A549 (cell line): ENCODE measurements around the gene CLTCL1. TPM values are rescaled to one million over a fixed set of nuclear protein-coding genes. Genes with fewer than 3 reads are reported as not detected.
A peak's percentile ranks its signal among the peaks of the same experiment; 100 is the strongest.

ENCODE experiments used
- ATAC-seq, 2 experiments: fragments of 200-7000 bp in 1 of 2; fragments of >200 bp in 1 of 2; cut with Nextera tagmentation in 1 of 2; cut with Tn5 transposase in 1 of 2; 3 replicates each; pipeline versions ENCODE4 v1.8.0 to v1.9.1; 2018 to 2020; ENCODE audit warnings: mild to moderate bottlenecking in 1 of 2, moderate library complexity in 1 of 2
- CTCF ChIA-PET: fragments of 300-600 bp; sonication (Branson Sonifier 250); formaldehyde crosslinking; extraction: SDS; loops from one replicate; lab custom pipeline; 2021; ENCODE audit warnings: antibody characterized with exemption, inconsistent platforms; lab: Yijun Ruan, JAX
- POLR2A ChIA-PET: fragments of 350-600 bp; formaldehyde crosslinking; extraction: SDS; loops from one replicate; lab custom pipeline; 2021; ENCODE audit warnings: antibody characterized with exemption, inconsistent platforms; lab: Yijun Ruan, JAX
- DNase-seq, 2 experiments: peaks; one replicate each; pipeline versions ENCODE4 v3.0.0 to v3.0.0-alpha.2; 2011 to 2016; ENCODE audit warnings: low read depth in 1 of 2, low spot score in 1 of 2
- FAIRE-seq: peaks from 2 replicates; lab custom pipeline; 2011; peaks lifted over from hg19 to GRCh38; lab: Jason Lieb, UNC
- H3K27ac ChIP-seq, 2 experiments: fragments of >200 bp; sonication (Bioruptor Twin); formaldehyde crosslinking; 3 replicates each; pipeline ENCODE4 v1.5.1; 2016 to 2017
- H3K4me1 ChIP-seq: fragments of >200 bp; sonication (Bioruptor Twin); formaldehyde crosslinking; 3 replicates; pipeline ENCODE4 v1.6.1; 2016
- H3K4me2 ChIP-seq: fragments of >200 bp; sonication (Bioruptor Twin); formaldehyde crosslinking; 3 replicates; pipeline ENCODE4 v1.6.1; 2016
- H3K4me3 ChIP-seq: fragments of >200 bp; sonication (Bioruptor Twin); formaldehyde crosslinking; 3 replicates; pipeline ENCODE4 v1.5.1; 2016
- H3K9me3 ChIP-seq: fragments of >200 bp; sonication (Bioruptor Twin); formaldehyde crosslinking; 3 replicates; pipeline ENCODE4 v1.6.1; 2016
- EP300 ChIP-seq, 2 experiments: fragments of >200 bp; sonication (Bioruptor Twin); formaldehyde crosslinking; IDR thresholded peaks; 2 replicates in 1 of 2; 3 replicates in 1 of 2; pipeline ENCODE4 v1.6.1; 2016 to 2017
- FOSB ChIP-seq: fragments of 250-450 bp; sonication (Bioruptor Pico); IDR thresholded peaks from 2 replicates; pipeline ENCODE4 v1.5.0; 2020; ENCODE audit warnings: mild to moderate bottlenecking, moderate library complexity
- FOXS1 ChIP-seq: fragments of 250-450 bp; sonication (Bioruptor Pico); IDR thresholded peaks from 2 replicates; pipeline ENCODE4 v1.5.0; 2020; ENCODE audit warnings: mild to moderate bottlenecking, moderate library complexity
- HOXB13 ChIP-seq: fragments of 250-450 bp; sonication (Bioruptor Pico); IDR thresholded peaks from 2 replicates; pipeline ENCODE4 v1.5.0; 2020; ENCODE audit warnings: low read depth, mild to moderate bottlenecking, moderate library complexity
- HOXB5 ChIP-seq: fragments of 250-450 bp; sonication (Bioruptor Pico); IDR thresholded peaks from 2 replicates; pipeline ENCODE4 v1.5.0; 2020; ENCODE audit warnings: mild to moderate bottlenecking, moderate library complexity
- JUN ChIP-seq, 2 experiments: fragments of >200 bp; sonication (Bioruptor Twin); formaldehyde crosslinking; IDR thresholded peaks; 2 replicates in 1 of 2; 3 replicates in 1 of 2; pipeline ENCODE4 v1.6.1; 2016 to 2017
- MAZ ChIP-seq: fragments of 150-350 bp; IDR thresholded peaks from 2 replicates; pipeline ENCODE4 v1.6.1; 2014; ENCODE audit warnings: antibody characterized with exemption, low read depth, low read length, borderline replicate concordance
- MYC ChIP-seq: IDR thresholded peaks from 2 replicates; pipeline ENCODE4 v1.6.1; 2012; ENCODE audit warnings: mild to moderate bottlenecking, inconsistent platforms, low read length, improper control_type of control experiment, borderline replicate concordance
- NR3C1 ChIP-seq: fragments of >200 bp; sonication (Bioruptor Twin); formaldehyde crosslinking; IDR thresholded peaks from 3 replicates; pipeline ENCODE4 v1.6.1; 2017
- PHF8 ChIP-seq: fragments of 200-600 bp; sonication (generic); IDR thresholded peaks from 2 replicates; pipeline ENCODE4 v1.6.1; 2016; ENCODE audit warnings: low read depth, mild to moderate bottlenecking, antibody characterized with exemption, moderate library complexity, borderline replicate concordance
- POLR2A ChIP-seq: IDR thresholded peaks from 2 replicates; pipeline ENCODE4 v1.6.1; 2012; ENCODE audit warnings: mild to moderate bottlenecking, low read length
- POLR2AphosphoS2 ChIP-seq: conservative IDR thresholded peaks from 2 replicates; pipeline ENCODE4 v1.6.1; 2012; ENCODE audit warnings: low read length, improper control_type of control experiment, inconsistent platforms
- SMC3 ChIP-seq: fragments of >200 bp; sonication (Bioruptor Twin); formaldehyde crosslinking; IDR thresholded peaks from 3 replicates; pipeline ENCODE4 v1.6.1; 2018; ENCODE audit warnings: inconsistent platforms
- TP53 ChIP-seq: fragments of 250-450 bp; sonication (Bioruptor Pico); IDR thresholded peaks from 2 replicates; pipeline ENCODE4 v1.5.0; 2021; ENCODE audit warnings: mild to moderate bottlenecking, moderate library complexity
- ZC3H11A ChIP-seq: fragments of 450-650 bp; IDR thresholded peaks from 2 replicates; pipeline ENCODE4 v1.6.1; 2014; ENCODE audit warnings: antibody characterized with exemption, mild to moderate bottlenecking
- ZFP36 ChIP-seq: fragments of 450-650 bp; IDR thresholded peaks from 2 replicates; pipeline ENCODE4 v1.6.1; 2014; ENCODE audit warnings: borderline replicate concordance; ENCODE audit not compliant: partially characterized antibody
- WGBS: methylation state at CpG from one replicate; pipeline ENCODE4 v1.1.6; 2017; ENCODE audit errors: missing lambda C conversion rate; 5-methylcytosine and 5-hydroxymethylcytosine counted together
- polyA plus RNA-seq, 4 experiments: library from polyadenylated mRNA; depleted of rRNA in 3 of 4; stranded (reverse); fragments of >200 nt; fragmentation: RNase III in 1 of 4; extraction: RNeasy Plus Mini Kit Qiagen cat#74134 plus additional on column Dnase treatment in 1 of 4; gene quantifications; 2 replicates in 3 of 4; 3 replicates in 1 of 4; pipeline ENCODE4 v1.2.3, GENCODE V29; 2011 to 2017
- TF ChIP-seq, protein P1 (sequence below): fragments of 200-600 bp; sonication (generic); IDR thresholded peaks from 2 replicates; pipeline ENCODE4 v1.6.1; 2016; ENCODE audit warnings: antibody characterized with exemption, mild to moderate bottlenecking, moderate library complexity
- TF ChIP-seq, protein P2 (sequence below): IDR thresholded peaks from 2 replicates; pipeline ENCODE4 v1.6.1; 2012
- TF ChIP-seq, protein P3 (sequence below): IDR thresholded peaks from 2 replicates; pipeline ENCODE4 v1.6.1; 2012

CLTCL1 gene
- polyA plus RNA-seq, 2 of the 4 experiments (the other 2 are of a cell fraction), result 8.6 to 10.6 TPM

DNA sequence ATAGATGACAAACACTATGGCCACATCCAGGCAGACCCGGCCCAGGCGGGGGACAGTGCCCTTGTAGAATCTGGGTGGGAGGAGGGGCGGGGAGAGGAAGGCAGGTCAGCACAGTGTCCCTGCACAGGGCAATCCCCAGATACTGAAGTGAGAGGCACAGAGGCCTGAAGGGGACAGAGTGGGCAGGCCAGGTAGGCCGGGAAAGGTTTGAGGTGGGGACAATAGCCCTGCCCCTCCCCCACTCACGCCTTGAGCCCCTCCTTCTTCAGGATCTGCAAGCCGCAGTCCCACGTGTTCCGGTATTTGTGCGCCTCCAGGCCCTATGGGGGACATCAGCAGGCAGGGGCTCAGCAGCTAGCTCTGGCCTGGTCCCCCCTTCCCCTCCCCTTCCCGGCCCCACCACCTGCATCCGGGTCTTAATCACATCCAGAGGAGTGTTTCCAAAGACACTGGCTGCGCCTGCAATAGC lies 115.3 kb downstream of the CLTCL1 start (continued):
- TF ChIP-seq, protein P1, sequence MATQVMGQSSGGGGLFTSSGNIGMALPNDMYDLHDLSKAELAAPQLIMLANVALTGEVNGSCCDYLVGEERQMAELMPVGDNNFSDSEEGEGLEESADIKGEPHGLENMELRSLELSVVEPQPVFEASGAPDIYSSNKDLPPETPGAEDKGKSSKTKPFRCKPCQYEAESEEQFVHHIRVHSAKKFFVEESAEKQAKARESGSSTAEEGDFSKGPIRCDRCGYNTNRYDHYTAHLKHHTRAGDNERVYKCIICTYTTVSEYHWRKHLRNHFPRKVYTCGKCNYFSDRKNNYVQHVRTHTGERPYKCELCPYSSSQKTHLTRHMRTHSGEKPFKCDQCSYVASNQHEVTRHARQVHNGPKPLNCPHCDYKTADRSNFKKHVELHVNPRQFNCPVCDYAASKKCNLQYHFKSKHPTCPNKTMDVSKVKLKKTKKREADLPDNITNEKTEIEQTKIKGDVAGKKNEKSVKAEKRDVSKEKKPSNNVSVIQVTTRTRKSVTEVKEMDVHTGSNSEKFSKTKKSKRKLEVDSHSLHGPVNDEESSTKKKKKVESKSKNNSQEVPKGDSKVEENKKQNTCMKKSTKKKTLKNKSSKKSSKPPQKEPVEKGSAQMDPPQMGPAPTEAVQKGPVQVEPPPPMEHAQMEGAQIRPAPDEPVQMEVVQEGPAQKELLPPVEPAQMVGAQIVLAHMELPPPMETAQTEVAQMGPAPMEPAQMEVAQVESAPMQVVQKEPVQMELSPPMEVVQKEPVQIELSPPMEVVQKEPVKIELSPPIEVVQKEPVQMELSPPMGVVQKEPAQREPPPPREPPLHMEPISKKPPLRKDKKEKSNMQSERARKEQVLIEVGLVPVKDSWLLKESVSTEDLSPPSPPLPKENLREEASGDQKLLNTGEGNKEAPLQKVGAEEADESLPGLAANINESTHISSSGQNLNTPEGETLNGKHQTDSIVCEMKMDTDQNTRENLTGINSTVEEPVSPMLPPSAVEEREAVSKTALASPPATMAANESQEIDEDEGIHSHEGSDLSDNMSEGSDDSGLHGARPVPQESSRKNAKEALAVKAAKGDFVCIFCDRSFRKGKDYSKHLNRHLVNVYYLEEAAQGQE, result no peak
- no peak for TF ChIP-seq NR3C1
- TF ChIP-seq FOXS1 (CRISPR knock-in tag), result no peak

DNA sequence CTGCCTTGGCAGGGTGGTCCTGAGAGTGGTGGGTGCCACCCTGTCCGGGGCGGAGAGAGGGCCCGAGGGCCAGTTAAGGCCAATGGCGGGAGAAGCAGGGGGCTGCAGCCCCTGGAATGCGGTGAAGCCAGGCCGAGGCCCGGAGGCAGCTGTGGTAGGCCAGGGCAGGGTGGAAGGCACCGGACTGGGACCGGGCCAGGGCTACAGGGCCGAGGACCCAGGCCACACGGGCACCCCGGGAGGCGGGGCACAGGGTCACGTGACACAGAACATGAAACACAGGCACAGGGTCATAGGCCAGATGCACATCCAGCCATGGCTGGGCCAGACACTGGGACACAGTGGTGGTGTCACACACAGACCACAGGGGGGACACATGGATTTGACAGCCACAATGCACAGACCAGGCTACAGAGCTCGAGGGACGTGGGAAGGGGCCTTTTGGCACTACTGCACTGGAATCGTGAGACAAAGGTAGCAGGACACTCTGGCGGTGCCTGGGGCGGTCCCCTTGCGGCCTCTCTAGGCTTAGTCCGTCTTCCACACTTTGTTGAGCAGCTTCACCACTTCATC lies 115.8 kb downstream of the CLTCL1 start:
- FAIRE-seq, result no peak
- H3K27ac ChIP-seq, result peak overlapping the region in 1 of 2 experiments; percentile 98; a peak in 3 of 6 replicates
- POLR2A ChIA-PET, result no interaction called here

DNA sequence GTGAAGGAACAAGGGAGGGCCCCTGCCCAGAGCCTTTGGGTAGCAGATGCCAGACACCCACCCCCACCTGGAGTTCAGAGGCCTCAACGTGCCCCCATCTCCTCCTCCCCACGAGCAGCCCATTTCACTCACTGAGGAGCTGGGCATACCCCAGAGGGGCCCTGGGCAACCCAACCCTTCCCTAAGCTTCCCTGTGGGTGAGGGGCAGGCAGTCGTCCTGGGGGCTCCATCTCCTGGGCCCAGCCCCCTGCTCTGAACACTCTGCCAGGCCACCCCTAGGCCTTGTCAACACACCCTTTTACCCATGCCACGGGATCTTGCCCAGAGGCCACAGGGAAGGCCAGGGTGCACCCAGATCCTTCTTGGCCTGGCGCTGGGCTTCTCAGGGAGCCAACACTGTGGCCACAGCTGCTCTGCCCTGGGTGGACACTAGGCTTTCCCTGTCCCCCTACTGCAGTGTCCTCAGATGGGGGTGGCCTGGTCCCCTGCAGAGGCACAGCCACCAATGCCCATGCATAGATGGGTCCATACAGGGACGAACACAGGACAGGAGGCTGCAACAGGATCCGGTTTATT lies 116.4 kb downstream of the CLTCL1 start:
- Histone ChIP-seq H3K4me2 (peak overlapping the region; percentile 92; the same call in 2 of the 3 replicates), H3K4me3 (no peak overlapping the region), H3K27ac (peak overlapping the region in 1 of 2 experiments; percentile 73; a peak in 4 of 6 replicates), H3K9me3 (no peaks in the 10 kb centered on the region), H3K4me1 (peaks cover 54% of the 10 kb centered on the region)
- FAIRE-seq, result no peak
- WGBS, result 69% methylated on average over 4 of the region's 7 CpGs
- no peak for ATAC-seq
- CTCF ChIA-PET, result interaction anchor here (1.3 to 3.2 kb wide), 3 partner anchors 28 to 455 kb away, joined by 4 to 18 read pairs (median 5); partner anchors contain the start of gene ESS2
- TF ChIP-seq HOXB5 (CRISPR knock-in tag), result no peak
- no peak for TF ChIP-seq MYC
- no peak for TF ChIP-seq TP53 (CRISPR knock-in tag)
- no peak for TF ChIP-seq FOXS1 (CRISPR knock-in tag)
- TF ChIP-seq POLR2A, result no peak
- TF ChIP-seq NR3C1, result no peak
- TF ChIP-seq ZC3H11A, result no peak
- TF ChIP-seq MAZ, result no peak
- no peak for TF ChIP-seq HOXB13
- TF ChIP-seq, protein P2, sequence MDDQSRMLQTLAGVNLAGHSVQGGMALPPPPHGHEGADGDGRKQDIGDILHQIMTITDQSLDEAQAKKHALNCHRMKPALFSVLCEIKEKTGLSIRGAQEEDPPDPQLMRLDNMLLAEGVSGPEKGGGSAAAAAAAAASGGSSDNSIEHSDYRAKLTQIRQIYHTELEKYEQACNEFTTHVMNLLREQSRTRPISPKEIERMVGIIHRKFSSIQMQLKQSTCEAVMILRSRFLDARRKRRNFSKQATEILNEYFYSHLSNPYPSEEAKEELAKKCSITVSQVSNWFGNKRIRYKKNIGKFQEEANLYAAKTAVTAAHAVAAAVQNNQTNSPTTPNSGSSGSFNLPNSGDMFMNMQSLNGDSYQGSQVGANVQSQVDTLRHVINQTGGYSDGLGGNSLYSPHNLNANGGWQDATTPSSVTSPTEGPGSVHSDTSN, result no peak
- no peak for TF ChIP-seq FOSB
- no peak for TF ChIP-seq SMC3
- TF ChIP-seq POLR2AphosphoS2, result no peak
- POLR2A ChIA-PET, result interaction anchor here (1.1 kb wide), 1 partner anchor 31 kb away, joined by 3 read pairs; the partner anchor contains the start of gene ESS2
- DNase-seq, result no peak

More for the DNA sequence above, 115.8 kb downstream of the CLTCL1 start:
- H3K4me1 ChIP-seq, result peaks cover 50% of the 10 kb centered on the region
- CTCF ChIA-PET, result interaction anchor here (1.6 to 3.2 kb wide), 2 partner anchors 28 to 30 kb away, joined by 4 to 18 read pairs; partner anchors contain the start of gene ESS2
- H3K4me2 ChIP-seq, result 0 out of 3 replicates have a peak overlapping the region, but pooled peaks have one; percentile 92
- no peaks in the 10 kb centered on the region for H3K9me3 ChIP-seq
- no peak overlapping the region for H3K4me3 ChIP-seq
- no peak for TF ChIP-seq SMC3
- no peak for TF ChIP-seq EP300 (IDR thresholded peaks at IDR 0.05)
- TF ChIP-seq, protein P3, sequence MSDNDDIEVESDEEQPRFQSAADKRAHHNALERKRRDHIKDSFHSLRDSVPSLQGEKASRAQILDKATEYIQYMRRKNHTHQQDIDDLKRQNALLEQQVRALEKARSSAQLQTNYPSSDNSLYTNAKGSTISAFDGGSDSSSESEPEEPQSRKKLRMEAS, result no peak
- TF ChIP-seq ZFP36, result no peak
- no peak for TF ChIP-seq PHF8
- 0 out of 5 replicates have a peak, but pooled peaks of 1 of the 2 experiments have one; percentile 22 for TF ChIP-seq JUN (IDR thresholded peaks at IDR 0.05)
- TF ChIP-seq, all 56 proteins: peak for 1
- no peak for ATAC-seq
- no peak for DNase-seq
- 77% methylated on average over 5 of the region's 21 CpGs for WGBS
